HG03520 (cell line): ENCODE measurements around the gene APOA4.
"Not testable (repeated sequence)": the region's sequence is repeated elsewhere in the genome, so short reads cannot be mapped to it uniquely, and the experiment has no call there.

Experiments
- ATAC-seq: cut with Tn5 transposase; IDR thresholded peaks from one replicate; pipeline ENCODE4 v1.9.1; 2021; ENCODE audit warnings: mild to moderate bottlenecking, moderate library complexity; ENCODE audit not compliant: unreplicated experiment

Gene APOA4

DNA sequence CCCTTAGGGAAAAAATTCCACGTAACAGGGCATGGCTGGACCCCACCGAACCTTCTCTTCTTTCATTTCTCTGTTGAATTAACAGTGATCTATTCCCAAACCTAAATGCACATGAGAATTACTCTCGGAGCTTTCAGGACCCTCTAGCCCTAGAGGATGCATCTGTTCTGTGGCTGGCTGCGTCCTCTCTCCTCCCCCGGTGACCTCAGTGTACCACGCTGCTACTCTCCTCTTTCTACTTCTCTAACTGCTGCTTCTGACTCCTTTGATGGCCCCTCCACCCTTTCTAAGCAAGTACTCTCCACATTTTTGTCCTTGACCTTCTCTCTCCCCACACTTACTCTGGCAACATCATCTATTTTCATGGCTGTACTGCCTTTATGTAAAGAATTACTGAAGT, 26.4 kb upstream of the APOA4 start:
- ATAC-seq = no peak

DNA sequence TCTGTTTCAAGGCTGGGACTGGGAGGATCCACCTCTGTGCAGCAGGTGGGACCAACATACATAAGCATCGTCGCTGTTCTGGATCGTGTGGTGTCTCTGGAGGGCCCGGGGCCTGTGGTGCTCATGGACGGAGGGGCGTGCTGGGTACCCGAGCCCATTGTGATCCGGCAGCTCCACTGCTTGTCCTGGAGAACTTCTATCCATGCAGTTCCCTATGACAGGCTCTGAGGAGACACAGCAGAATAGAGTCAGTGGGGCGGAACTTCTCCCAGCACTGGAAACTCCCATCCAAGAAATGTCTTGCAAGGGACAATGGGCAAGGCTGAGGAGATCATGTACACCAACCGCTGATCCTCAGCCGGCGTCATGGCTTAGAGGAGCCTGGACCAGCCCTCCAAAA, 26.0 kb upstream of the APOA4 start:
- no peak for ATAC-seq

DNA sequence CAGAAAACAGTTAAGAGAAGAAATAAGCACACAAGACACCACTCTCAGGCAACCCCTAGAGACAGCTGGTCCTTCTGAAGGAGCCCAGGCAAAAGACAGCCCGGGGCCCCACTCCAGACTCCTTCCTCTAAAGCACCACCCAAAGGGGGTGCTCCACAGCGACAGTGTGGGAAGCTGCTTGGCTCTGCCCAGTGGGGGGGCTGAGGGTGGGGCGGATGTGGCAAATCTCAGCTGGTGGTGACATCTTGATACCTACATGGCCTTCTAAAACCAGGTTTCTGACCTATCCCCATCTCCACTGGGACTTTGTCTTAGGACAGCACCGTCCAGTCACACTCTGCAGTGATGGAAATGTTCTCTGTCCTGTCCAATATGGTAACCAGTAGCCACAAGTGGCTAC, 24.5 kb upstream of the APOA4 start:
- no peak for ATAC-seq

GRCh38 chr11:116844722-116845121, 21.6 kb upstream of the APOA4 start:
- no peak for ATAC-seq

DNA sequence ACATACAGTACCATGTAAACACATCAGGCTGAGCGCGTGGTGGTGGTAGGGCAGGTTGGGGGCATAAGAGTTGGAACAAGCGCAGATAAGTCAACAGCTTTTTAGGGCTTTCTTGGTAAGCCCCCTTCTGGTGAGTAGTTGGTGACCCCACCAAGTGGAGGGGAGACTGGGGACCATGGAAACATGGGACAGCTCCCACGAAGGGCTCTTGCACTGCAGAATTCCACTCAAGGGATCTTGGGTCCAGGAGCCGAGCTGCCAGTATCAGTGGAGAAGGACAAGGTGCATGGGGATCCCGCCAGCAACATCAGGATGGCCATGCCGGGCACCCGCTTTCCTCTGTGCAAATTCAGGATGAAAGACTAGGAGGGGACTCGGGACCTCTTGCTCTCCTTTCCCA, 20.6 kb upstream of the APOA4 start:
- ATAC-seq = no peak

DNA sequence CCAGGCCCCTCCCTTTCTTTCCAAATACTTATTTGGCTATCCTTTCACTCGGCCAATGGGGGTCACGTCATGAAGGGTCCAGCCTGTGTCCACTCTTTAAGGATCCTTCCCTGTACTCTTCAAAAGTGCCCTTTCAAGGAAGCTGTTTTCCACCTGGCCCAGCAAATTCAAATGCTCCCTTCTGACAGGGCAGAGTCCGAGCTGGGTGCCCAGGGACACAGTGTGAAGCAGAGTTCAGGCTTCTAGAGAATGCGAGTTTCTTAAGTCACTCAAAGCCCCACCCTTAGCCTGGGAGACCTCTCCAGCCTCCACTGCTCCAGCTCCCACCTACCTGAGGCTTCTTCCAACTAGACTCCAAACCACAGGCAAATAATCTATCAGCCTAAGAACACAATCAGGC, 19.8 kb upstream of the APOA4 start:
- no peak for ATAC-seq

- no peak for ATAC-seq
Observed at GRCh38 chr11:116842117-116842516, 19.0 kb upstream of the APOA4 start.

- no peak for ATAC-seq
Observed at GRCh38 chr11:116840746-116841296, 17.7 kb upstream of the APOA4 start.

- ATAC-seq = no peak
Observed at GRCh38 chr11:116840224-116840745, 17.2 kb upstream of the APOA4 start.

GRCh38 chr11:116838321-116839084, 15.4 kb upstream of the APOA4 start:
- no peak for ATAC-seq

- ATAC-seq = no peak
Observed at GRCh38 chr11:116837231-116838091, 14.4 kb upstream of the APOA4 start, which contains the start of gene APOA1. APOA1 (minus strand) TSS chr11:116837622; CDS start chr11:116837387, 235 bp downstream.

GRCh38 chr11:116836632-116836991, 13.5 kb upstream of the APOA4 start:
- ATAC-seq = no peak

DNA sequence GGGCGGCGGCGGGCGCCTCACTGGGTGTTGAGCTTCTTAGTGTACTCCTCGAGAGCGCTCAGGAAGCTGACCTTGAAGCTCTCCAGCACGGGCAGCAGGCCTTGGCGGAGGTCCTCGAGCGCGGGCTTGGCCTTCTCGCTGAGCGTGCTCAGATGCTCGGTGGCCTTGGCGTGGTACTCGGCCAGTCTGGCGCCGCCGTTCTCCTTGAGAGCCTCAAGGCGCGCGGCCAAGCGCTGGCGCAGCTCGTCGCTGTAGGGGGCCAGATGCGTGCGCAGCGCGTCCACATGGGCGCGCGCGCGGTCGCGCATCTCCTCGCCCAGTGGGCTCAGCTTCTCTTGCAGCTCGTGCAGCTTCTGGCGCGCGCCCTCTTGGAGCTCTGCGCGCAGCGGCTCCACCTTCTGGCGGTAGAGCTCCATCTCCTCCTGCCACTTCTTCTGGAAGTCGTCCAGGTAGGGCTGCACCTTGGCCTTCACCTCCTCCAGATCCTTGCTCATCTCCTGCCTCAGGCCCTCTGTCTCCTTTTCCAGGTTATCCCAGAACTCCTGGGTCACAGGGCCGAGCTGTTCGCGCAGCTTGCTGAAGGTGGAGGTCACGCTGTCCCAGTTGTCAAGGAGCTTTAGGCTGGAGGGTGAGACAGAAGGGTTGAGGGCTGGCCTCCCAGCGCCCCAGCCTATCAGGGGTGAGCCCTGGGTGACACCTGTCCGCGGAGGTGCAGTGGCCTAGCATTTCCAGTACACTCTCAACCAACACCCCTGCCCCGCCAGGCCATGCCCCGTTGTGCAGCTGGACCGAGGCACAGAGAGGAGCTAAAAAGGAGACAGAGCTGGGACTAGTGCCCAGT, 12.9 kb upstream of the APOA4 start:
- ATAC-seq = peak; percentile 64

DNA sequence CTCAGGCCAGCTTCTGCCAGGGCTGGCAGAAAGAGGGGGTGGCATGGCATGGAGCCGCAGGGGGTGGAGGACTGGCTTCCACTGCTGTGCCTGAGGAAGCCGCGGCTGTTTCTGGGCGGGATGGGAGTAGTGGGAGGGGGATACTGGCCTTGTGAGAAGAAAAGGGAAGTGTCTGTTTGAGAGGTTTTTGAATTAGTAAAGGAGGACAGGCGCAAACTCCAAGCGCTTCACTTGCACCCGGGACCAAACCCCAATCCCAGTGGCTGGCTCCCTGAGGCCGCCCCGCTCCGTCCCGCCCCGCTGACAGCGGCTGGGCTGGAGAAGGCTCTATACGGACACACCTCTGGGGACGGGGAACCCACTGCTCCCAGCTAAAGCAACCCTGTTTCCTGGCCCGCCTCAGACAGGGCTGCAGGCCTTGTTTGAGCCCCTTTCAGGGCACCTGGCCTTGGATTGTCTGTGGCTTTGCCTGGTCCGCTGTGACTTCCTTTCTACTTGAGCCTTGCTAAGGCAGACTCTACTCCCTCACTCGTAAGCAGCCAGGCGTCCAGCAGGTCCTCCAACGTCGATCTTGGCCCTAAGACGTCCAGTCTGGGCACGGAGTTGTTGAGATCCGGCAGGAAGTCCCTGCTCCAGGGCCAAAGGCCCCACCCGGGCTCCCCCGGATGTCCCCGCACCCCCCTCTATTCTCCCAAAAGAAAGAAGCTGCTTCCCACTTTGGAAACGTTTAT, 12.1 kb upstream of the APOA4 start:
- ATAC-seq = no peak

GRCh38 chr11:116834535-116835041, 11.5 kb upstream of the APOA4 start:
- not testable (repeated sequence) for ATAC-seq

DNA sequence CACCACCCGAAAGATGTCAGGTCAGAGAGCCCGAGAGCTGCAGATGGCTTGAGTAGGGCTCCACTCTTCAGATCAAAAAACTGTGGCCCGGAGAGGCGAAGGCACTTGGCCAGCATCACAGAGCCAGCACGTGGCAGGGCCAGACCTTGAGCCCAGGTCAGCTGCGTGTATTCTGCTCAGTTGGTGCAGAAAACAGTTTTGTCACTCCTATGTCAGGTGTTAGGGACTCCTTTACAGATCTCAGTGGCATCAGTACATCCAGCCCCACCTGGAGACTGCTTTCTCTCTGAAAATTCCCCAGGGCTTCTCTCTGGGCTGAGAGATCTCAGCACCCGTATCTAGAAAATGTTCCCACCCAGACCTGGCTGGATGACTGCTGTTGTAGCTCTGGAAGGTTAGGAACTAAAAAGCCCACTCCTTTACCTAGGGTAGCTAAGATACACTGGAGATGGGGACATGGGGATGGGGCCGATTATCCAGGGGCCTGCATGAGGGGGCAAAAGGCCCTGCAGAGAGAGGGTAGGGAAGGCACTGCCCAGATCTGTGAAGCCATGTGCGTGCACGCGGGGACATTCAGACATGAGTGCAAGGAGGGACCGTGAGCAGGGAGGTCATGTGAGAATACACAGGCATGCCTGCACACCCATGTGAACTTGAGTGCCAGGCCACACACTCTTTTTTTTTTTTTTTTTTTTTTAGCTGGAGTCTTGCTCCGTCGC, 10.9 kb upstream of the APOA4 start:
- no peak for ATAC-seq

DNA sequence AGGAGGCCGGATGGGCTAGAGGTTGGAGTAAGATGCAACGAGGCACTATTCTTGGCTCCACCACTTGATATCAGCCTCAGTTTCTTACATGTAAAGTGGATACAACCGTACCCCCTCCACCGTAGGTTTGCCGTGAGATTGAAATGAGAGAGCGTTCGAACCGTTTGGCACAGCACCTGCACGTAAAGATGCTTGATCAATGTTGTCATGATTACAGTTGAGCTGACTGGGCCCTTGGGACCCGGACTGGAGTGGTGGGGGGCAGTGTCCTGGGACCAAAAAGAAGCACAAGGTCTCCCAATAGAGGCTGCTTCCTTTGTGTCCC, 10.3 kb upstream of the APOA4 start:
- ATAC-seq = no peak

DNA sequence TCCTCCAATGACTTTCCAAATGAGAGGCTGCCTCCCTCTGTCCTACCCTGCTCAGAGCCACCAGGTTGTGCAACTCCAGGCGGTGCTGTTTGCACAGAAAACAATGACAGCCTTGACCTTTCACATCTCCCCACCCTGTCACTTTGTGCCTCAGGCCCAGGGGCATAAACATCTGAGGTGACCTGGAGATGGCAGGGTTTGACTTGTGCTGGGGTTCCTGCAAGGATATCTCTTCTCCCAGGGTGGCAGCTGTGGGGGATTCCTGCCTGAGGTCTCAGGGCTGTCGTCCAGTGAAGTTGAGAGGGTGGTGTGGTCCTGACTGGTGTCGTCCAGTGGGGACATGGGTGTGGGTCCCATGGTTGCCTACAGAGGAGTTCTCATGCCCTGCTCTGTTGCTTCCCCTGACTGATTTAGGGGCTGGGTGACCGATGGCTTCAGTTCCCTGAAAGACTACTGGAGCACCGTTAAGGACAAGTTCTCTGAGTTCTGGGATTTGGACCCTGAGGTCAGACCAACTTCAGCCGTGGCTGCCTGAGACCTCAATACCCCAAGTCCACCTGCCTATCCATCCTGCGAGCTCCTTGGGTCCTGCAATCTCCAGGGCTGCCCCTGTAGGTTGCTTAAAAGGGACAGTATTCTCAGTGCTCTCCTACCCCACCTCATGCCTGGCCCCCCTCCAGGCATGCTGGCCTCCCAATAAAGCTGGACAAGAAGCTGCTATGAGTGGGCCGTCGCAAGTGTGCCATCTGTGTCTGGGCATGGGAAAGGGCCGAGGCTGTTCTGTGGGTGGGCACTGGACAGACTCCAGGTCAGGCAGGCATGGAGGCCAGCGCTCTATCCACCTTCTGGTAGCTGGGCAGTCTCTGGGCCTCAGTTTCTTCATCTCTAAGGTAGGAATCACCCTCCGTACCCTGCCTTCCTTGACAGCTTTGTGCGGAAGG, 9.5 kb upstream of the APOA4 start:
- ATAC-seq = no peak
